Measurements from ENCODE around the gene CEP128.

Gene CEP128

GRCh38 chr14:80464531-80465149 lies 476.9 kb downstream of the CEP128 start:
- no peak for ATAC-seq

GRCh38 chr14:80456209-80456608 lies 485.3 kb downstream of the CEP128 start:
- no peak for ATAC-seq

- no peak for ATAC-seq
These were observed 486.5 kb downstream of the CEP128 start for GRCh38 chr14:80455031-80455430.

GRCh38 chr14:80448267-80448666 lies 493.3 kb downstream of the CEP128 start:
- ATAC-seq, result no peak

GRCh38 chr14:80447392-80447791 lies 494.1 kb downstream of the CEP128 start:
- ATAC-seq, result no peak
